C4-2B (cell line): Measurements from ENCODE around the gene LRR1.

Source experiments
- ZFX ChIP-seq: fragments of 450-650 bp; IDR thresholded peaks from 2 replicates; pipeline ENCODE4 v1.6.1; 2017
- TF ChIP-seq, protein P1 (sequence below): fragments of 450-650 bp; conservative IDR thresholded peaks from 2 replicates; pipeline ENCODE4 v1.5.1; 2017; ENCODE audit warnings: mild to moderate bottlenecking

DNA sequence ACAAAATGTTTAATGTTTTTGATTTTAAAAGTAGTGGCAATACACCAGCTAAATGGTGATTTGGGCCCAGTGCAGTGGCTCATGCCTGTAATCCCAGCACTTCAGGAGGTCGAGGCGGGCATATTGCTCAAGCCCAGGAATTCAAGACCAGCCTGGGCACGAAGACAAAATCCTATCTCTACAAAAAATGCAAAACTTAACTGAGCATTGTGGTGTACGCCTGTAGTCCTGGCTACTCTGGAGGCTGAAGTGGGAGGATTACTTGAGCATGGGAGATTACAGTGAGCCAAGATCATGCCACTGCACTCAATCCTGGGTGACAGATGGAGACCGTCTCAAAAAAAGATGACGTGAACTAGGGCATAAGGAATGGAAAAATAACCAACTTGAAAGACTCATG, 17.0 kb downstream of the LRR1 start:
- TF ChIP-seq, protein P1, sequence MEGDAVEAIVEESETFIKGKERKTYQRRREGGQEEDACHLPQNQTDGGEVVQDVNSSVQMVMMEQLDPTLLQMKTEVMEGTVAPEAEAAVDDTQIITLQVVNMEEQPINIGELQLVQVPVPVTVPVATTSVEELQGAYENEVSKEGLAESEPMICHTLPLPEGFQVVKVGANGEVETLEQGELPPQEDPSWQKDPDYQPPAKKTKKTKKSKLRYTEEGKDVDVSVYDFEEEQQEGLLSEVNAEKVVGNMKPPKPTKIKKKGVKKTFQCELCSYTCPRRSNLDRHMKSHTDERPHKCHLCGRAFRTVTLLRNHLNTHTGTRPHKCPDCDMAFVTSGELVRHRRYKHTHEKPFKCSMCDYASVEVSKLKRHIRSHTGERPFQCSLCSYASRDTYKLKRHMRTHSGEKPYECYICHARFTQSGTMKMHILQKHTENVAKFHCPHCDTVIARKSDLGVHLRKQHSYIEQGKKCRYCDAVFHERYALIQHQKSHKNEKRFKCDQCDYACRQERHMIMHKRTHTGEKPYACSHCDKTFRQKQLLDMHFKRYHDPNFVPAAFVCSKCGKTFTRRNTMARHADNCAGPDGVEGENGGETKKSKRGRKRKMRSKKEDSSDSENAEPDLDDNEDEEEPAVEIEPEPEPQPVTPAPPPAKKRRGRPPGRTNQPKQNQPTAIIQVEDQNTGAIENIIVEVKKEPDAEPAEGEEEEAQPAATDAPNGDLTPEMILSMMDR, result no peak
- TF ChIP-seq ZFX, result no peak
